ENCODE measurements around the gene OTX1. TPM values are rescaled to one million over a fixed set of nuclear protein-coding genes. Genes with fewer than 3 reads are reported as not detected.
A peak's percentile ranks its signal among the peaks of the same experiment; 100 is the strongest.

OTX1 gene
- total RNA-seq (2022) = 14.4 and 16.0 TPM in 2 replicates
- percentile 71 among the genes with signal in this experiment for Bru-seq, nascent RNA
- percentile 75 among the genes with signal in this experiment for BruChase-seq, experiment 1, labeled RNA remaining after a 2-hour chase
- percentile 60 among the genes with signal in this experiment for BruChase-seq, experiment 2, labeled RNA remaining after a 6-hour chase
- long read RNA-seq, partial matches to known transcripts = 5 of 20 reads
- long read RNA-seq, other reads (novel, unspliced or antisense) = 12 of 20 reads

DNA sequence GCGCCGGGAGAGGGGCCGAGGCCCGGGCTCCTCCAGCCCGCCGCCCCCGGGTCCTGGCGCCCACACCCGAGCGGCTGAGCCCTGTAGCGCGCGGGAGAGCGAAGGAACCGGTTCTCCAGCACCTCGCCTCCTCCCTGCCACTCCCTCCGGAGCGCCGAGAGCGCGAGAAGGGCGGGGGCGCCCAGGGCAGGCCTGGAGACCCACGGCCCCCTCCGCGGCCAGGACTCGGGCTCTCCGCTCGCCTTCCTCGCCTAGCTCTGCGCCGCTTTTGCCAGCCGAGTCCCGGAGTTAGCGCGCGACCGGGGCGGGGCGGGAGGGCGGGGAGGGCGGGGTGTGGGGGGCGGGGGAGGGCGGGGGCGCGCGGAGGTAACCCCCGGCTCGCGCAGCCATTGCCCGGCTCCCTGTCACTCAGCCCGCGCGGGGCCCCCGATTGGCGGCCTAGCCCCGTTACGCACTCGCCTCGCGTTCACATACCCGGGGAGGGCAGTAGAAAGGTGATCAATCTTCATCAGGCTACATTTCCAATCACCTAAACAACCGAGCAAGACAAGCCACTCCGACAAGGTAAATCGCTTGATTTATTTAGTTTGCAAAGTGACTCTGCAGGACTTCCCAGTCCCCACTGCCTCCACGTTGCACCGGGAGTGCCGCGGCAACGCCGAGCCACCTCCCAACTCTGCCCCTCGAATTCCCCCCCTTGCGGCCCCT lies at the start of gene OTX1:
OTX1 (plus strand) TSS at position 497 of the 708 bp plus-strand sequence. CDS start 2,161 bp downstream, outside the sequence.
- H3K4me1 ChIP-seq = no peaks in the 10 kb centered on the region
- Mint-ChIP-seq H3K4me3 (ENCODE audit: unreplicated experiment) (peak within 1 kb of the TSS; percentile 85), H3K4me1 (ENCODE audit: low read depth, unreplicated experiment) (no peaks in the 10 kb centered on the region), H3K36me3 (ENCODE audit: insufficient read depth, unreplicated experiment) (peaks cover 50% of the 10 kb centered on the region), H3K27ac (ENCODE audit: unreplicated experiment) (peak within 1 kb of the TSS; percentile 89), H3K27me3 (ENCODE audit: insufficient read depth, unreplicated experiment) (no peaks in the 10 kb centered on the region), H3K9me3 (ENCODE audit: unreplicated experiment) (no peaks in the 10 kb centered on the region)
- peak; percentile 95 for DNase-seq
- POLR2A ChIA-PET = interaction anchor here (0.6 to 0.7 kb wide), 4 partner anchors 14 to 598 kb away, joined by 3 to 5 read pairs (median 3); no protein-coding TSS in a partner anchor
- CTCF ChIA-PET = interaction anchor here (0.7 to 1.0 kb wide), 2 partner anchors 437 to 638 kb away, joined by 3 read pairs; no protein-coding TSS in a partner anchor
- 0 out of 2 replicates have a peak, but pooled peaks cover 3% of the 10 kb centered on the region for H3K9me3 ChIP-seq
- TF ChIP-seq, protein P1, sequence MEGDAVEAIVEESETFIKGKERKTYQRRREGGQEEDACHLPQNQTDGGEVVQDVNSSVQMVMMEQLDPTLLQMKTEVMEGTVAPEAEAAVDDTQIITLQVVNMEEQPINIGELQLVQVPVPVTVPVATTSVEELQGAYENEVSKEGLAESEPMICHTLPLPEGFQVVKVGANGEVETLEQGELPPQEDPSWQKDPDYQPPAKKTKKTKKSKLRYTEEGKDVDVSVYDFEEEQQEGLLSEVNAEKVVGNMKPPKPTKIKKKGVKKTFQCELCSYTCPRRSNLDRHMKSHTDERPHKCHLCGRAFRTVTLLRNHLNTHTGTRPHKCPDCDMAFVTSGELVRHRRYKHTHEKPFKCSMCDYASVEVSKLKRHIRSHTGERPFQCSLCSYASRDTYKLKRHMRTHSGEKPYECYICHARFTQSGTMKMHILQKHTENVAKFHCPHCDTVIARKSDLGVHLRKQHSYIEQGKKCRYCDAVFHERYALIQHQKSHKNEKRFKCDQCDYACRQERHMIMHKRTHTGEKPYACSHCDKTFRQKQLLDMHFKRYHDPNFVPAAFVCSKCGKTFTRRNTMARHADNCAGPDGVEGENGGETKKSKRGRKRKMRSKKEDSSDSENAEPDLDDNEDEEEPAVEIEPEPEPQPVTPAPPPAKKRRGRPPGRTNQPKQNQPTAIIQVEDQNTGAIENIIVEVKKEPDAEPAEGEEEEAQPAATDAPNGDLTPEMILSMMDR (IDR thresholded peaks at IDR 0.05; ENCODE audit: insufficient read depth in 1 of 2, low read depth in 1 of 2, low read length in 1 of 2, severe bottlenecking in 1 of 2, unreplicated experiment in 1 of 2) = peak in 1 of 2 experiments; percentile 18
- no TSS peak for BruUV-seq (replicated peaks)
- intact Hi-C loops (cut with micrococcal nuclease; ENCODE audit: unreplicated experiment) = loop anchor here (2.0 kb wide), 1 partner anchor 142 kb away; no protein-coding TSS in a partner anchor
- peaks cover 3% of the 10 kb centered on the region for H3K36me3 ChIP-seq (ENCODE audit: control insufficient read depth, insufficient read depth, low read length)
- H3K27me3 ChIP-seq (replicated peaks; ENCODE audit: control insufficient read depth, insufficient read depth, low read length) = no peaks in the 10 kb centered on the region
- peak within 1 kb of the TSS; percentile 52 for H3K4me3 ChIP-seq (ENCODE audit: low read depth, low read length)

DNA sequence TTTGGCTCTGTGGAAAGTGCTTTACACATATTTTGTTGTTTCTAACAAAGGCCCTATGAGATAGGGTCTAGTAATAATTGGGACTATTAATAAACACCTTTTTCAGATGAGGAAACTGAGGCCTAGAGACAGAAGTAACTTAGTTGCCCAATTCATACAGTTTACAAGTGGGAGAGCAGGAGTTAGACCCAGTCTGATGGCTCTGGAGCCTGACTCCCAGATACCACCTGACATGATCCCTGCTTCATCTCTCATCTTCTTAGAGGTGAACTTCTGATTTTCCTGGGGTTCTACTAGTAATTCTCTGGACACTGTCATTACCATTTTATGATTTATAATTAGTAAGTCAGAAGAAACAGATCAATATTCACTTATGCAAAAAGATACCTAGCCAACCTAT lies 49.1 kb upstream of the OTX1 start:
- H3K27me3 Mint-ChIP-seq (ENCODE audit: insufficient read depth, unreplicated experiment) = no peaks in the 10 kb centered on the region
- intact Hi-C loops (cut with micrococcal nuclease; ENCODE audit: unreplicated experiment) = loop anchor here (10.0 kb wide), 1 partner anchor 217 kb away; no protein-coding TSS in a partner anchor
- no peaks in the 10 kb centered on the region for H3K9me3 Mint-ChIP-seq (ENCODE audit: unreplicated experiment)
- DNase-seq = no peak
- BruUV-seq (replicated peaks) = no TSS peak
- no peaks in the 10 kb centered on the region for H3K9me3 ChIP-seq
- POLR2A ChIA-PET = no interaction called here
- no peak overlapping the region for H3K4me3 Mint-ChIP-seq (ENCODE audit: unreplicated experiment)
- peaks cover 20% of the 10 kb centered on the region for H3K36me3 Mint-ChIP-seq (ENCODE audit: insufficient read depth, unreplicated experiment)
- no peak overlapping the region for H3K4me3 ChIP-seq (ENCODE audit: low read depth, low read length)
- CTCF ChIA-PET = no interaction called here
- peaks cover under 1% of the 10 kb centered on the region; the same call in 1 of the 2 replicates for H3K36me3 ChIP-seq (ENCODE audit: control insufficient read depth, insufficient read depth, low read length)
- H3K4me1 Mint-ChIP-seq (ENCODE audit: low read depth, unreplicated experiment) = no peaks in the 10 kb centered on the region
- H3K27ac Mint-ChIP-seq (ENCODE audit: unreplicated experiment) = no peak overlapping the region
- H3K27me3 ChIP-seq (replicated peaks; ENCODE audit: control insufficient read depth, insufficient read depth, low read length) = no peaks in the 10 kb centered on the region
- TF ChIP-seq, protein P1 (IDR thresholded peaks at IDR 0.05; ENCODE audit: insufficient read depth in 1 of 2, low read depth in 1 of 2, low read length in 1 of 2, severe bottlenecking in 1 of 2, unreplicated experiment in 1 of 2) = no peak
- H3K4me1 ChIP-seq = no peaks in the 10 kb centered on the region

DNA sequence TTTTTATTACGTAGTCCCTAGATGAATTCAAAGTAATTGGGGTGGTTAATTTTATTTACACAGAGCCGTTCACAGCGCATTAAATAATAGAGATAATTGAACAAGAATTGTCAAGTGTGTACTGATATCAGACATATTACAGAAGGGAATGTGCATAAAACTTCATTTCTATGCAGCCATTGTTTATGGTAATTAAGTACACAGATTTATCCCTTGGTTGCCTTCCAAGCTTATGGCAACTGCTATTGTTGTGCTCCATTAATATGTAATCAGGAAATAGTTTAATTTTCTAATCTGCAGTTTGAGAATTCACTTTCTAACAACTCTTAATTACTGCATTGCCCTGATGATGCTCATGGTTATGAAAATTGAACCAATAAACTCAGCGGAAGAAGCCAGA lies 47.3 kb upstream of the OTX1 start:
- Mint-ChIP-seq H3K27me3 (ENCODE audit: insufficient read depth, unreplicated experiment) (no peaks in the 10 kb centered on the region), H3K27ac (ENCODE audit: unreplicated experiment) (no peak overlapping the region), H3K9me3 (ENCODE audit: unreplicated experiment) (no peaks in the 10 kb centered on the region), H3K36me3 (ENCODE audit: insufficient read depth, unreplicated experiment) (peaks cover 13% of the 10 kb centered on the region), H3K4me1 (ENCODE audit: low read depth, unreplicated experiment) (no peaks in the 10 kb centered on the region), H3K4me3 (ENCODE audit: unreplicated experiment) (no peak overlapping the region)
- Histone ChIP-seq H3K4me3 (ENCODE audit: low read depth, low read length) (no peak overlapping the region), H3K9me3 (no peaks in the 10 kb centered on the region), H3K36me3 (ENCODE audit: control insufficient read depth, insufficient read depth, low read length) (no peaks in the 10 kb centered on the region; the same call in 1 of the 2 replicates), H3K27me3 (replicated peaks; ENCODE audit: control insufficient read depth, insufficient read depth, low read length) (no peaks in the 10 kb centered on the region), H3K4me1 (no peaks in the 10 kb centered on the region)
- BruUV-seq (replicated peaks) = no TSS peak
- ChIA-PET CTCF (no interaction called here), POLR2A (no interaction called here)
- TF ChIP-seq, protein P1 (IDR thresholded peaks at IDR 0.05; ENCODE audit: insufficient read depth in 1 of 2, low read depth in 1 of 2, low read length in 1 of 2, severe bottlenecking in 1 of 2, unreplicated experiment in 1 of 2) = no peak
- no peak for DNase-seq
- intact Hi-C loops (cut with micrococcal nuclease; ENCODE audit: unreplicated experiment) = loop anchor here (10.0 kb wide), 1 partner anchor 219 kb away; no protein-coding TSS in a partner anchor

Data from Caco-2 (cell line).